GM12873 (cell line): Measurements from ENCODE around the gene C1QB.

Experiments
- CTCF ChIP-seq: IDR thresholded peaks from 2 replicates; pipeline ENCODE4 v1.5.1; 2012; ENCODE audit warnings: low read depth, mild to moderate bottlenecking, moderate library complexity, low read length, control low read depth; ENCODE audit not compliant: insufficient read depth; ENCODE audit errors: missing control alignments

The C1QB gene

DNA sequence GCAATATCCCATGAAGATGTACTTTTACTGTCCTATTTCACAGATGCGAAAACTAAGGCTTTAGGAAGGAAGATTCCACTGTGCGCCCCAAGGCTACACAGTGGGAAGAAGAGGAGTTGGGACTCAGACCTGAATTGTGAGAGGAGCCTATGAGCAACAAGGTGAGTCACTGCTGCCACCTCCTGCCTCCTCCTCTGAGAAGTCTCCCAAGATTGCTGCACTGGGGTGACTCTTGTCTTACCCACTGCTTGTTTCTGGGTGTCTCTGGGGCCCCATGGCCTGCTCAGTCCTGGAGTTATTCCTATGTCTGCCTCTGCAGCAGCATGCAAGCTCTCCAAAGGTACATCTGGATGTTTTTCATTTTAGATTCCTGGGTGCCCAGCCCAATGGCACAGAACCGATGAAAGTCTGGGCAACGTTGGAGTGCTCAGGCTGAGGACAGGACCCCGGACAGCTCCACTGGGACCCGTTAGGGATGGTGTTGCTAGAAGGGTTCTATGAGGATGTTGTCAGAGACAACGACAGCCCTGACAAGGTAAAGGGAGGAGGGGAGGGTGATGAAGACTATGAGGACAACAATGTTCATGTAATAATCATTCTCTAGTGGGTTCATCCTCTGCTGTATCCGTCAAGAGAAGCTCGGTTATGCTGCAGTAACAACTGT lies 27.6 kb upstream of the C1QB start:
- no peak for TF ChIP-seq CTCF

DNA sequence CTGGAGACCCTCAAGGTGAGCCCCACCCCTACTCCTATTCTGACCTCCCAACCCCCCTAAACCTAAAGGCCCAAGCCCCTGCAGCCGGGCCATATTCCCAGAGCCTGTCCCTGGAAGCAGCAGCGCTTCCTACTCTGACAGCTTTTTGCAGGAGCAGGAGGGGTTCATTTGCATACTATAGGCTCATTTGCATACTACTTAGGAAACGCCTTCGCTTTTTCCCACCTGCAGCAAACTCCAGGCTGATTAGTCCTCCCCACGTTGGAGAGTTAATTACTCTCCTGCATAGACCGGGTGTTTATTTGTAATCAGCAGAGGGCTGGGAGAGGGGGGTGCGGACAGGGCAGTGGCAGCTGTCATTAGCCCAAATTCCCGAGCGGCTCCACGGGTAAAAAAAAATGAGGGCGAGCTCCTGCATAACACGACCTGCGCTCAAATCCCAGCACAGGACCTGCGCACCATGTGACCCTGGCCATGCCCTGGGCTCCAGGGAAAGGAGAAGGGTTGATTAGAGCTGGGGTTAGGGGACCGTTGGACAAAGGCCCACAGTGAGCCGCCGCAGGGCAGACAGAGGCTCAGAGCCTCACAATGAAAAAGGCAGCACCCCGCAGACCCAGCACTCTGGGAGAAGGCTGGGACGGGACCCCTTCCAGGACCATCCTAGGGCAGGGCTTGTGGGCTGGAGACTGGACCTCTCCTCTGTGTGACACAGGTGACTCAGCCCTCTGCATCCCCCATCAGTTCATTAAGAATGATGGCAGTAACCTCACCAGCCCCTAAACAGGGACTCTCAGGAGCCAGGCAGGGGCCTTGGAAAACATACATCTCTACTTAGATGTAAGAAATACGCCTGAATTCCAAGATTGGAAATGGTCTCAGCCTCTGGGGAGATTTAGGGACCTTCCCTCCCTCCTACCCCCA lies 26.5 kb upstream of the C1QB start:
- TF ChIP-seq CTCF = no peak

DNA sequence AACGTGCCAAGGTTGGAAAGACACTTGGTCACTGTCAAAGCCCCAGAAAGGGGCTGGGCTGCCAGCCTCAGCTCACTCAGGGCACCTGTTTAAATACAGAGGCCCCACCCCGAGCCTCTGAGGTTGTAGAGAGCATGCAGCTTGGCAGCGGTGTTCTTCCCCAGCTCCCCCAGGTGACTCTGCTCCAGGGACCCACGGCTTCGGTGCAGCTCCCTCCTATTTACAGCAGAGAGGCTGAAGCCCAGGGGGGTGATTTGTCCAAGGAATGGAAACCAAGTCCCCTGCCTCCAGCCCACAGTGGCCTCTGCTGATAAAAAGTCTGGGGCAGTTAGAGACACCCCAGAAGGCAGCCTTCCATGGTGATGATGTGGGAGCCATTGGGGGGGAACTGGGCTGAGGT lies 25.7 kb upstream of the C1QB start:
- TF ChIP-seq CTCF = no peak

- no peak for TF ChIP-seq CTCF
Observed at GRCh38 chr1:22628698-22629444, 24.2 kb upstream of the C1QB start.

- TF ChIP-seq CTCF = no peak
Observed at GRCh38 chr1:22629886-22630285, 23.1 kb upstream of the C1QB start.

GRCh38 chr1:22633697-22634463 lies 19.2 kb upstream of the C1QB start:
- no peak for TF ChIP-seq CTCF
